ENCODE measurements around the gene POTEF.
"Not testable (repeated sequence)": the region's sequence is repeated elsewhere in the genome, so short reads cannot be mapped to it uniquely, and the experiment has no call there.

POTEF gene

GRCh38 chr2:130127726-130128125, 1.3 kb downstream of the POTEF start:
- not testable (repeated sequence) for DNase-seq

DNA sequence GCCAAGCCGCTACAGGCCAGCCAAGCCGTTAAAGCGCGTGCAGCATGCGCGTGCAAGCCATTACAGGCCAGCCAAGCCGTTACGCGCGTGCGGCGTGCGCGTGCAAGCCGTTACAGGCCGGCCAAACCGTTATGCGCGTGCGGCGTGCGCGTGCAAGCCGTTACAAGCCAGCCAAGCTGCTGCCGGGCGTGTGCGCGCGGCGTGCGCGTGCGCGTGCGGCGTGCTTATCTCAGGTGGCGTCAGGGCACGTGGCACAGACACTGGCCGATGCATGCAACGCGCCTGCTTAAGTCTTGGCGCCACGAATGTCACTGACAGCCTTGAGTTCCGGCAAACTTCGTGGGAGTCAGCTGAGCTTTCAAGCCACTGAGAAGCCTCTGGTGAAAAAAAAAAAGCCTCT, 8.1 kb downstream of the POTEF start:
- not testable (repeated sequence) for DNase-seq

GRCh38 chr2:130102597-130103363, 26.2 kb downstream of the POTEF start:
- not testable (repeated sequence) for DNase-seq

DNA sequence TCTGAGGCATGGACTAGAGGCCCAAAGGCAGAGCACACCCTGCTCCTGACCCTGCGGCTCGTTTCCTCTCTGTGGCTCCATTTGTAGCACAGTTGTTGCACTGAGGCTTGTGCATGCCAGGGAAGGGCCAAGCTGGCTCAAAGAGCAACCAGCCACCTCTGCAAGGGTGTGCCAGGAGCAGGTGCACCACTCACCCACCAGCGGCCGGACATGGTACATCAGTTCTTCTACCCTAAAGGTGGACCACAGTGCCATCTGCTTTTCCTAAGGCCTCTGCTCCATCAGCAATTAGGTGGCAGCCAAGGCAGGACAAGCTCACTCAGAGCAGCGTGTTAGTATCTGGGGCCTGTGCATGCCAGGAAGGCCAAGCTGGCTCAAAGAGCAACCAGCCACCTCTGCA, 66.4 kb downstream of the POTEF start:
- not testable (repeated sequence) for DNase-seq

DNA sequence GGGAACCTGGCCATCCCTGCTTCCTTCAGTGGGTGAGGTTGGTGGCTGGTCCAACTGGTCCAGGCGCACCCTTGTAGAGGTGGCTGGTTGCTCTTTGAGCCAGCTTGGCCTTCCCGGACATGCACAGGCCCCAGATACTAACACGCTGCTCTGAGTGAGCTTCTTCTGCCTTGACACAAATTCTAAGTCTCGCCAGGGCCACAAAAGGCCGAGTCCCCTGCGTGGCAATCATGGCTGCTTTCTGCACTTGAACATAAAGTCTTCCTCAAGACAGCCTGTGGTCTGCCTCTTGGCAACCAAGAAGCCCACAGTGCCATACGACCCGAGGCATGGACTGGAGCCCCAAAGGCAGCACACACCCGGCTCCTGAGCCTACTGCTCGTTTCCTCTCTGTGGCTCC, 69.0 kb downstream of the POTEF start:
- DNase-seq = not testable (repeated sequence)

GRCh38 chr2:130056336-130056735, 72.7 kb downstream of the POTEF start:
- not testable (repeated sequence) for DNase-seq

GRCh38 chr2:130053217-130053911, 75.7 kb downstream of the POTEF start:
- DNase-seq = not testable (repeated sequence)

- DNase-seq = not testable (repeated sequence)
Measured at GRCh38 chr2:130052376-130052775, 76.6 kb downstream of the POTEF start.

DNA sequence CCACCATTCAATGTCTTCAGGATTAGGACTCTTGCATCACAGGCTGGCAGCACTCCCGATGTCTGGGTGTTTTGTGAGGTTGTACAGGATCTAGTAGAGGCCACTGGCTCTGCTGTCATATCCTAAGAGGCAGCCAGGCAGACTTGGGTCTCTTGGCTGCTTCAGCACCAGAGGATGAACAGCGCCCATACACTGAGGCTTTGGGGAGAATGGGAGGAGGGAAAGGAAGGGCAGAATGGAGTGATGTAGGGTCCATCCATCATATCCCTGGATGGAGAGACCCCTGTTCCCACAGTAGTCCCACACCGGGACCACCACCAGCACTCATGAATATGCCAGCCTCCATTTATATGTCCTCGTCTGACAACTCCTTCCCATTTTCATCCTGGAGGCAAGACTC, 80.6 kb downstream of the POTEF start:
- DNase-seq = not testable (repeated sequence)

GRCh38 chr2:130038265-130038603, 90.8 kb downstream of the POTEF start:
- not testable (repeated sequence) for DNase-seq

DNA sequence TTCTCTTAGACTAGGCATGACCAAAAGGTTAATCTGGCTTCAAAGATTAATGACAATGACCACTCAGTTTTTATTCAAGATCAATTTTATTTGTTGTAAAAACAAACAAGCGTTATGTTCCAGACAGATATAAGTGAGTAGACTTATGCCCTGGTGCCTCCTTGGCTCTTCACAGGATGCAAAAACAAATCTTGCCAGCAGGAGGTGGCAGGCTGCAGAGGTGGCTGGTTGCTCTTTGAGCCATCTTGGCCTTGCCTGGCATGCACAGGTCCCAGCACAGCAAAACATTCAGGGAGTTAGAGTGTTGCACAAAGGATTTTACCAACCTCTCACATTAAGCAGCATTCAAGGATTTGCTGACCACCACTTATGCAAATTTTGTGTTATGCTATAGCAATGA, 103.1 kb downstream of the POTEF start:
- DNase-seq = not testable (repeated sequence)

All from NCI-H1092 treated with DMSO at 0.1 percent for 48 hours (cell line).